ENCODE measurements around the gene WWOX.

The WWOX gene

DNA sequence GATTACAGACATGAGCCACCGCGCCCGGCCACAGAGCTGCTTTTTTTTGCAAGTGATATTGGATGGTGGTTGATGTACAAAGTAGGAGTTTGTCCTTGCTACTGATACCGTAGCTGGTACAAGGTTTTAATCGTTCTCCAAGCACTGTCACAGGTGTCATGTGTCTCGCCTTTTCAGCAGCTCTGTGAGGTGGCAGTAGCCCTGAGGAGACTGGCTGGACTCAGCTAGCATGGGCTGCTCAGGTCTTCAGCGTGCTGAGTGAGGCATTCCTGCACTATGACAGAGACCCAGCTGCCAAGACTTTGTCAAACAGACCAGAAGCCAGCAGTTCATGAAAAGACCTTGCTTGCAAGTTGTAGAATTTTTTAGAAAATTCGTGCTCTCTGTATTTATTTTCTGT is 7.2 kb downstream of the WWOX start:
- no peak for DNase-seq

DNA sequence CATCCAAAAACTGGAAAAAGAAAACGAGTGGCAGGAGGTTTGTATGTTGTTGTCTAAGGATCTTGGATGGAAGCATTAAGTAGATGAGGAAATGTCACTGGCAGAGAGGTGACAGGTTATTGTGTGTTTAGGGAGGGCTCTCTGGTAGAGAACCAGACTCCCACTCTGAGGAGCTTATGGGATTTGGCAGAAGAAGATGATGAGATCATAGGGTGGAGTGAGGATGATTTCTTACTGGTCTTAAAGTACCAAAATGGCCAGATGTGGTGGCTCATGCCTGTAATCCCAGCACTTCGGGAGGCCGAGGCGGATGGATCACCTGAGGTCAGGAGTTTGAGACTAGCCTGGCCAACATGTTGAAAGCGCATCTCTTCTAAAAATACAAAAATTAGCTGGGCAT is 9.0 kb downstream of the WWOX start:
- DNase-seq = no peak

DNA sequence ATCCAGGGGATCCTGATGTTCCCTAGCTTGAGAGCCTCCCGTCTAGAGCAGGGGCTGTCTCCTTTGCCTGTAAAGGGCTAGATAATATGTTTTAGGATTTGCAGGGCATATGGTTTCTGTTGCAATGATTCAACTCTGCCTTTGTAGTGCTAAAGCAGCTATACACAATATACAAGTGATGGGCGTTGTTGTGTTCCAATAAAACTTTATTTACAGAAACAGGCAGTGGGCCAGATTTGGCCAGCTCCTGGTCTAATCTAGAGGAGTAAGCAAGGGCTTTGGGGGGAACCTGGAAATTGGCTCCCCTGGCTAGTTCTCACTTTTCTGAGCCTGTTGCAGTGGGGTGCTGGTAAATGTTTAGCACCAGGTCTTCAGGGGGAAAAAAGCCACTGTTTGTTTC is 13.8 kb downstream of the WWOX start:
- DNase-seq = no peak

DNA sequence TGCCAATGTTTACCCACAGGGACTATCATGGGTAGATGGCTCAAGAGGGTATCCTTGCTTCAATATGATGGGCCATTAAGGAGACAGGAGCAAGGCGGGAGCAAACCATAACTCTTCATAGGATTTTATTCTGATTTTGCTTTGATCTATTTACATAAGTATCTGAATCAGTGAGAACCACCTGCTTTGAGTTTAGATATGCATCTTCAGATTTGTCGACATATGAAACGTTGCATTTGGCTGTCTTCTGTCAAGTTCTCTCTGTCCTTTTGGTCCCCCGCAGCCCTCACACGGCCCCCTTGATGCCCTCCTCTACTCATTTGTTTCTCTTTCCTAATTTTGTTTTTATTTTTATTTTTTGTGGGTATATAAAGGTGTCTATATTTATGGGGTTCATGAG is 16.2 kb downstream of the WWOX start:
- DNase-seq = no peak

DNA sequence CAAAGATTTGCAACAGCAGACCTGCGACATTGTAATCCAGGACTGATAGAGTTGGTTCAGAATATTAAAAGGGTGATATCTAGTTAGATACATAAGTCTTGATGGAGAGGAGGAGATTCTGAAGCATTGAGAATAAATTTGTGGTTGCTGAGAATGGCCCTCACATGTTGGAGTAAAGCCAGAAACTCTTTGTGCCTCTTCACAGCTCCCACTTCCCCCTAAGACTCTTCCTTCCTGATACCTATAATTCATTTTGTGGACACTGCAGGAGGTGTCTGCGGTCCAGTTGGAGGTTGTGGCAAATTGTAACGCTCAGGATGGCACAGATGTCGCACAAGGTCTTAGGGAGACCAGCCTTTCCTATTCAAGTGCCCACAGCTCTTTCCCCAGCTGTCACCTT is 17.5 kb downstream of the WWOX start:
- DNase-seq = no peak

DNA sequence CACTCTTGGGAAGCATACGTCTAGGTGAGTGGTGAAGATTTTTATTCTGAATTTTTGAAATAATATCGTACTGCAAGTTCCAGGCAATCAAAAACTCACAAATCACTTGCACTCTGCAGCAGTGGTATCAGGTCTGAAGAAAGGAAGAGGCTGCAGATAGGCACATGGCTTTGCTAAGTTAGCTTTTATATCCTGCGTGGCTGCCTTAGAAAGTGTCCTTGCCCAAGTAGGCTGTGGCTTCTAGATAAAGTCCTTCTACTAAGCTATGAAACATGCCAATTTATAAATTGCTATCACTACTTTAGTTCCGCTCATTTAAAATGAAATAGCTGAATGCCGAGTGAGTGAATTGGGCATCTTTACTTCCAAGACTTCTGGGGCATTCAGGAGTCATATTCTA is 17.9 kb downstream of the WWOX start:
- DNase-seq = no peak

DNA sequence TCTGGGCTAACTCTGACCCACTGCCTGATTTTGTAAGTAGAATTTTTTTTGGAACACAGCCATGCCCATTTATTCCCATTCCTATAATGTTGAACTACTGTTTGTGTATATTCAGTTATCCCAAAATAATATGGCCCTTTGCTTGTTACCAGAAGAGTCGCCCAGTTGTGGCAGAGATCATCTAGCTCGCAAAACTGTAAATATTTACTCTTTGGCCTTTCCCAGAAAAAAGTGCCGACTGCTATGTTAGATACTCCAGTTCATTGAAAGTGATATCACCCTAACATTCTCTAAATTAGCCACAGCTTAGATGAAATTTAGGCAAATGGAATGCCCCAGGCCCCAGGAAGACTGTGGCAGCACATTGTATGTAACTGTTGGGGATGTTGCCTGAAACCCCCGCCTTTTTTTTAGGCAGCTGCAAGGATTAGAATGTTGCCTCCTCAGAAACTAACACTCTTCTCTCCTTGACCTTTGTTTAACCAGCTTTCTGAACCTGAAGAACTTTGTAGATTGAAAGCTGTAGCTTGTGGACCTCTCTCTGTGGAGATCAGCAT is 19.1 kb downstream of the WWOX start:
- no peak for DNase-seq

DNA sequence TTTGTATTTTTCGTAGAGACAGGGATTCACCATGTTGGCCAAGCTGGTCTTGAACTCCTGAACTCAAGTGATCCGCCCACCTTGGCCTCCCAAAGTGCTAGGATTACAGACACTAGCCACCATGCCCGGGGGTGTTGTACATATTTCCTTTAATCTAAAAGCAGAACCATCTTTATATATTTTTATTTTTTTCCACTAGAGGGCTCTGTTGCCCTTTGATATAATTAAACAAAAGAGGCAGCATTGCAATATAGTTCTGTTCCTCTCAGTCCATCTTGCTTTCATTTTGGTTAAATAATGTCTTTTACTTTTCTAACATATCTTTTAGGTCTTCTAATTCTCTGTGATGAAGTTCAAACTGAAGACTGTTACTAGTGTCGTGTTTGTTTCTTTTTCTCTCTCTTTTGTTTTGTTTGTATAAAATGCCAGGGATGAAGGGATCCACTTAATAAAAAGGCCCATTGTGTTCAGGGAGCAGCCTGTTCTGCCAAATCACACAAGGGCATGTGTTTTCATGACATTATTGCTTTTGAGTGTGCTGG is 23.4 kb downstream of the WWOX start:
- peak; percentile 50 for DNase-seq

DNA sequence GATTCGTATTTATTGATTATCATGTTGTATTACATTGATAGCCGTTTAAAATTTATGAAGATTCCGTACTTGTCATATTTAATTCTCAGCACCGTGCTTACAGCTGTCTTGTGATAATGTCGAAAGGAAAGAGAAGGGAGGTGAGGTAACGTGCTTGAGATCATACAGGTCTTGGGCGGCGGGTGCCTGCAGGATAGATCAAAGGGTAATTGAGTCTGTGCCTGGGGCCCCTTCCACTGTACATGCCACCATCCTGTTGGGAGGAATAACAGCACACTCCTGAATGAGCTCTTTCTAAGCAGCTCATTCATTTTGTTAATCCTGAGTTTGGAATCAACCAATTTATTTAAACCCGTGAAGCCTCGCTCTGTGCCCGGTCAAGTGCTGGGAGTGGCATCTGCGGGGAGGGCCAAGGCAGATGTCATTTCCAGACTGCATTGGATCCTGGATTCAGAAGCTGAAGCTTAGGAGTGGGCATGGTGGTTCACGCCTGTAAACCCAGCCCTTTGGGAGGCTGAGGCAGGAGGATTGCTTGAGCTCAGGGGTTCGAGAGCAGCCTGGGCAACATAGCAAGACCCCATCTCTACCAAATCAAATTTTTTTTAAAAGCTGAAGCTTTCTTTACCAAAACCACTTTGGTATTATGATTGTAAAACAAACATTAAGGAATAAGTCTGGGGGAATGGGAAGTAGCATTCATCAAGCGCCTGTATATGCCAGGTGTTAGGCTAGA is 25.8 kb downstream of the WWOX start:
- no peak for DNase-seq

DNA sequence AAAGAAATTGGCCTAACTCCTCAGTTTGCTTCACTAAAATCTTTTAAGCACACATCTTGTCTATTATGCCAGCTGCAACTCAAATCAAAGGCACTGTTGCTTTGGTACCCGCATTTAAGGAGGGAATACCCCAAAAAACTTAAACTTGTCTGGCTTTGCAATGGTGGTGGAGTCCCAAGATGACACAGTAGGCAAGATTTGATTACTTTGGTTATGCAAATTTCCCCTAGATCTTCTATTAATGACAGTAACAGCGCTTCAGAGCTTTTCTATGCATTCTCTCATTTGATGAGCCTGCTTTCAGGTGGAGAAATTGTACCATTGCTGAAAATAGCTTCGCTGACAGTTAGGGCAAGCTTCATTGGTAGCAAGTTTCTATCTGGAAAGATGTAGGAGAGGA is 27.2 kb downstream of the WWOX start:
- no peak for DNase-seq

DNA sequence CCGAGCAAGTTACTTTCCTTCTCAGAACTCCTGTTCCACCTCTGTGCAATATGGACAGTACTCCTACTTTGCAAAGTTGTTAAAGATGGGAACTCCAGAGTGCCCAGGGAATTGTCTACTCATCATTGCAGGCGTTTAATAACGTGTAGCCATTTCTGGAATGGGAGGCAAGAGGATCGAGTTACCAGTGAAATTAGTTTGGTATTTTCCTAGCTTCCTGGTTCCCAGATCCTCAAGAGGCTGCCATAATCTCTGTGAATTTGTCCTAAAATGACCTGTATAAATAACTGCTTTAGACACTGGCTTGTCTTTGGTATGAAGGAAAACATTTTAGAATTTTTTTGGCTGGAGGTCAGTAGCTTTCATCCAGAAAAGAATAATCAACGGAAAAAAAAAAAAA is 27.7 kb downstream of the WWOX start:
- no peak for DNase-seq

DNA sequence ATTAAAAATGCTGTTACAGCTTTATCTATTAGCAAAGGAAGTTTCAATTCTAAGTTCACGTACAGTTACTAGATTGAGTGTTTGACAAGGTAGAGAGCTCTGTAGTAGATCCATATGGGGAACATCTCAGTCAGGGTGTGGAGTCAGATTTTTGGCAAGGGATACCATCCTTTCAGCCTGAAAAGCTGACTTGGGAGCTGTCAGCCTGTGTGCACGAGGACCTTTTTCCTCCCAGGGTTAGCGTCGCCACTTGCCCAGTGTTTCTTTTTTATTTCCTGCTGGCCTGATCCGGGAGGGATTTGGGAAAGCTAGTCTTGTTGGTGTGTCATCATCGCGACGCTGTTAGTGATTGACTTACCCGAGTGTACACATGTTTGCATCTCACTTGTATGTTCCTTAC is 29.5 kb downstream of the WWOX start:
- DNase-seq = no peak

DNA sequence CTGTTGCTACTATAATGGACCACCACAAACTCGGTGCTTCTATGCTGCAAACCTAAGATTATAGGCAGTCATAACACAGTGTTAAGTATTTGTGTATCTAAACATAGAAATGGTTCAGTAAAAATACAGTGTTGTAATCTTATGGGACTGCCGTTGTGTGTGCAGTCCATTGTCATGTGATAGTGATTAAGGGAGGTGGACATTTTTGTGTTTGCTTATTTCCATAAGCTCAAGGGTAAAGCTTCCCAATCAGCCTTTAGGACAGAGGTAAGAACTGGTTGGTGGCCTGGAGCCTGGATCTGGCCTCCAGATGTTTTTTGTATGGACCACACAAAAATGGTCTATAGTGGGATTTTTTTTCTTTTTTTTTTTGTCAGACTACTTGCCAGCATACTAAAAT is 29.9 kb downstream of the WWOX start:
- DNase-seq = no peak

DNA sequence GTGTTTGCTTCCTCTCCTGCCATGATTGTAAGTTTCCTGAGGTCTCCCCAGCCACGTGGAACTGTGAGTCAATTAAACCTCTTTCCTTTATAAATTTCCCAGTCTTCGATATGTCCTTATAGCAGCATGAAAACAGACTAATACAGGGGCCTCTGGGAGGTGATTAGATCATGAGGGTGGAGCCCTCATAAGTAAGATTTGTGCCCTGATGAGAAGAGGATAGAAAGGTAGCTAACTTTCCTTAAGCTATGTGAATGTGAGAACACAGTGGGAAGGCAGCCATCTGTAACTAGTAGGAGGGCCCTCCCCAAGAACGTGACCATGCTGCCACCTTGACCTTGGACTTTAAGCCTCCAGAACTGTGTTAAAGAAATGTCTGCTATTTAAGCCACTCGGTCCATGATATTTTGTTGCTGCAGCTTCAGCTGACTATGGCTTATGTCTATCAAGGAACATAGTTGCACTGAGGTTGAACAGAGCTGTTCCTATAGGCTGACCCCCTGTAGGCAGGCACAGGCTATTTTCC is 30.7 kb downstream of the WWOX start:
- DNase-seq = no peak

DNA sequence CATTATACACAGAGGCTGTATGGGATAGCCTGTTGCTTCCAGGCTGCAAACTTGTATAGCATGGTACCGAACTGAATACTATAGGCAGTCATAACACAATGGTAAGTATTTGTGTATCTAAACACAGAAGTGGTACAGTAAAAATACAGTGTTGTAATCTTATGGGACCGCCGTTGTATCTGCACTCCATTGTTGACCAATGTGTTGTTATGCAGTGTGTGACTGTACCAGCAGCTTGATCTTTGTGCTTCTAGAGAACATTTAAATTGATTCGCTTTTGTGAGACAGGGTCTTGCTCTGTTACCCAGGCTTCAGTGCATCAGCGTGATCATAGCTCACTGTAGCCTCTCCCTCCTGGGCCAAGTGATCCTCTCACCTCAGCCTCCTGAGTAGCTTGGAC is 31.5 kb downstream of the WWOX start:
- DNase-seq = no peak

DNA sequence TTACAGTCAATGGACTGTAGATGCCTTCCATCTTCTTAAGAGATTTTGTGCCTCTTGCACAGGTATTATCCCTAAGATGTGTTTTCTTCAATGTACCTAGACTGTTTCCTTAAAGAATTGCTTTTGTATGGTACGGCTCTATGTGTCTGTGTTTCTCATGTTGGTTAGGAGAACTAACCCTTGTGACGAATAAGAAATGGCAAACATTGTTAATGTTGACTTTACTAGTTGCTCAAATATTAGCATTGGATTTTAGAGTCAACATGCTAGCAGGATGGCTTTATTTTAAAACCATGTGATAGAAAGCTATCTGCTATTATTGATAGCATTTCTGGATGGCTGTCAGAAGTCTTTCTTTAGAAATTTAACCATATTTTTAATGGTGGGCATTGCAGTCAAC is 34.5 kb downstream of the WWOX start:
- no peak for DNase-seq

DNA sequence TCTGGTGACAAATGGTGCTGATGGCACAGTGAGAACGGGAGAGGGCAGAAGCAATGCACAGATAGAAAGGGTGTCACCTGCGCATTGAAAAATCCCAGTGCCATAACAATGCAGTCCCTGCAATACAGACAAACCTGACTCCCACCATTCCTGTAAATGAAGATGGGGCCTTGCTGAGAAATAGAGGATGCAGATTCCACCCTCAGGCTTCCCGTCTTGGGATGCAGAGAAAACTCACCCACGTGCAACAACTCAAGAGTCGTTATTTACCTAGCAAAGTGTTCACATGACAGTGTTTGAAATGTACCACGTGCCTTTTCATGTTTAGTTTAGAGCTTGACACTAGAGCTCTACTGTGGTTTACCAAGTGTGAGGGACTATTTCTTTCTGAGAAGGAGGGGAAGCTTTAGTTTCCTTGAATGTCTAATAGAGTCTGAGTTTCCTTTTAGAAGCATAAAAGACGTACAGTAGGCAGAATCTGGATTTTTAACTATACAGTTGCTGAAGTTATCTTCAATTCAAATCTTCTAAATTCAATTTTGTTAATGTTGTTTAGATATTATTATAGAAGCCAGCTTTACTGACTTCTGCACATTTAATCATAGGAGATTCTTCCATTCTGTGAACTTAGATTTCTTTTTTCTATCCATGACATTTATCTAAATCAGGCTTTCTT is 35.6 kb downstream of the WWOX start:
- no peak for DNase-seq

DNA sequence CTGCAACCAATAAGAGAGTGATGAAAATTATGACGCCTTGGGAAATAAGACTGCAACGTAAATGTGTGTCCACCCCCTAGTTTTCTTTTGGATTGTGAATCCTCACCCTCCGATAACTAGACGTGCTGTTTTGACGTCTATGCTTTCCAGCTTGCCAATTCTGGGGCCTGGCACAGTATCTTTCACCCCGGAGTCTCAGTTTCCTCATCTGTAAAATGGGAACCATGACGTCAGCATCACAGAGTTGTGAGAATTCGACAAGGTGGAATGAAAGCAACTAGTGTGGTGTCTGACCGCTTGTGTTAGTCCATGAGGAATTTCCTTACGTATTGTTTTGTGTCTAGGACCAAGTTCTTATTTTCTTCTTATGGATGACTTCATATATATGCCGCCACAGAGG is 37.7 kb downstream of the WWOX start:
- no peak for DNase-seq

DNA sequence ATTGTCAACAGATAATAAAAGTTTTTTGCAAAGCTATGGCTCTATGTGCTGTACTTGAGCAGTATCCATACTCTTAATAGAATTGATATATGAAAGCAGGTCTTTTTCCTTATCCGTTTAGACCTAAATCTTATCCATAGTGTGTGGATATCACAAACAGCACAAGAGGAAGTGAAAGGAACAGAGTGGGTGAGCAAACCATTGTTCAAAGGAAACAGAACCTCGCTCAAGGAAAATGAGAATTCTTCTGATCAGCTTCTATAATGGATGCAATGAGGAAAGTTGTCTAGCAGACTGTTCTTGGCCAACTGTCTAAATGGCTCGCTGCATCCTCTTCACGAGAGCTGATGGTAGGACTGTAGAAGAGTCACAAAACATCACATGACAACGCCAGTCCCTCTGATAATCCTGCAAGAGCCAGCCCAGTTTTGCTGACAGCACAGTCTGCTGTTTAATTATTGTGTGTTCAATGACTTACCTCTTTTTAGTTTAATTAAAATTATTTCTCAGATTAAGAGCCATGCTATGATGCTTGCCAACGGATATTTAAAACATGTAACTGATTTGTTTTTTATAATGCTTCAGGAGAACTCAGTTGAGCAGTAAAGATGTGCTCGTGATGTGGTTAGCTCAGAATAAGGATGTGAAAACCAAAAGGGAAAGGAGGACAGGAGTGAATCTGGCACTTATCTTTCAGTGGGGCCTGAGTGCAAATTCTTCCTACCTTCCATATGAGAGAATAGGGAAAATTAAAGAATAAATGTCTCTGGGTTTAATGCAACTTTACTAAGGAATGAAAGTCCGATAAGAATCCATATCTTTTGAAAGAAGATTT is 38.5 kb downstream of the WWOX start:
- no peak for DNase-seq

DNA sequence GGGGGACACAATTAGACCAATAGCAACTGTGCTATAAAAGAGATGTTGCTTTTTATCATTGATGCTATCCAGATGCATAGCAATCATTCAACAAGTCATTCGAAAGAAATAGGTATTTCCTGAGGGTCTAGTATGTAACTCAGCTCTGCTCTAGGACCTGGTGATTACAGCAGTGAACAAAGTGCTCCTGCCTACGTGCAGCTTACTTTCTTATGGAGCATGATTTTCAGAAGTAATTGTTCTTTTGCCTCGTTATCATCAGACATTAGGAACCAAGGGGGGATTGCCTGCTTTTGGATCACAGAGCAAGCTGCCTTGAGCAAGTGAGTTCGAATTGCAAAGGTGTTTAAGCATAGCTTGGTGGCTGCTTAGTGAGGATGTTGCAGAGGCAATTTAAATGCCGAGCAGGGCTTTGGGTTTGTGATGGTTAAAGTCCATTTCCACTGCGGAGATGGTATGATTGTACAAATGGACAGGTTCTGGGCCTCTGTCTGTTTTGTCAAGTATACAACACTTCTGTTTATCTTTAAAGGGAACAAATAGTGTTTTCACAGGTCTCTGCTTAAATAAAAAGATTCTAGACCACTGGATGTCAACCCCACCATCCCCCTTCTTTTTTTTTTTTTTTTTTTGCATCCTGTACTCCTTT is 41.5 kb downstream of the WWOX start:
- no peak for DNase-seq

DNA sequence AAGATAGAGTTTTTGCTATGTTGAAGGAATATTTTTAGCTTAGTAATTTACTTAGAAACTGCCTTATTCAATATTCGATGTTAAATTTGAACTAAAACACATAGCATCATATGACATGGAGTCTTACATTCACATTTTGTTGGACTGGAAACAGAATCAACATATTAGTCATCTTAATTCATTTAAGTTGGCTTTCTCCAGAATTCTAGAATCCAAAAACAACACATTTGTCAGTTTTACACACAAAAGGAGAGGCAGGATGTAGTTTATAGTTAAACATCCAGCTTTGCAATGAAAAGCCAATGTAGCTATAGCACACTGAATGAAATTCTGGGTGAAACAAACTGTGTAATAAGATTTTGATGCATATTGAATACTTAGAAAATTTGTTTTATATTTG is 43.3 kb downstream of the WWOX start:
- no peak for DNase-seq

DNA sequence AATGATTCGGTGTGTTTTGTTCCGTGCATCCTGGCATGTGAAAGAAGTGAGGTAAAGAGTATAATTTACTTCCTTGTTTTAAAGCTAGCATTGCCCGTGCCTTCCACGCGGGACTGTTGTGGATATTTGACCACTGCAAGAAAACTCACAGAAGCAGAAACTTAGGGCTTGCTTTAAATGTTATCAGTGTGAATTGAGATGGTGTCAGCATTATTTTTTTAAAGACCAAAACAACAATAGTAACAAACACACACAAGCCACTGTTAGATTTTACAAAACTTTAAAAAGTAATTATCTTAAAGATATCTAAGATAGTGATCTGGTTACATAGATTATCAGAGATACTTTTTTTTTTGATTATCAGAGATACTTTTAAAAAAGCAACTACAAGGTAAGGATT is 47.4 kb downstream of the WWOX start:
- no peak for DNase-seq

DNA sequence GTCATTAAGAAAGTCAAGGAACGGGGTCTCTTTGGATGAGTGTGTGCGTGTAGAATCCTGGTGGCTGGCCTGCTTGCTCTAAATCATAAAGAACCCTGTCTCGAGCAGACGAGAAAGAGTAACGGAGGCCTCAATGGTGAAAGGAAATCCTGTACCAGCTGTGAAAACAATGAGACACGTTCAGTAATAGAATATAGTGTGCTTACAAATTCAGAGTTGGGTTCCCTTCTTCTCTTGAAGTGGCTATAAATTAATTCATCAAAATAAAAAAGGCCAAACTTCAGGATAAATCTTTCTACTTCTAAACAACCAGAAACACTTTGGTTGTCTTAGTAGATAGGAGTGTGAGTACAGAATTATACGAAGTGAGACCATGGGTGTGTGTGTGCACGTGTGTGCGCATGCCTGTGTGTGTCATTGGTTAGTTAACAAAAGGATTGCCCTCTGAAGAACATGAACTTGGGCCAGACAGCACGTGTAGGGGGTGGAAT is 48.5 kb downstream of the WWOX start:
- DNase-seq = no peak
